Inferior parietal cortex (tissue), 1 donor: ENCODE data around the gene CTNNB1.

Experiments
- DNase-seq: peaks from one replicate; pipeline ENCODE4 v3.0.0-alpha.2; 2016; ENCODE audit errors: extremely low spot score

CTNNB1 gene

DNA sequence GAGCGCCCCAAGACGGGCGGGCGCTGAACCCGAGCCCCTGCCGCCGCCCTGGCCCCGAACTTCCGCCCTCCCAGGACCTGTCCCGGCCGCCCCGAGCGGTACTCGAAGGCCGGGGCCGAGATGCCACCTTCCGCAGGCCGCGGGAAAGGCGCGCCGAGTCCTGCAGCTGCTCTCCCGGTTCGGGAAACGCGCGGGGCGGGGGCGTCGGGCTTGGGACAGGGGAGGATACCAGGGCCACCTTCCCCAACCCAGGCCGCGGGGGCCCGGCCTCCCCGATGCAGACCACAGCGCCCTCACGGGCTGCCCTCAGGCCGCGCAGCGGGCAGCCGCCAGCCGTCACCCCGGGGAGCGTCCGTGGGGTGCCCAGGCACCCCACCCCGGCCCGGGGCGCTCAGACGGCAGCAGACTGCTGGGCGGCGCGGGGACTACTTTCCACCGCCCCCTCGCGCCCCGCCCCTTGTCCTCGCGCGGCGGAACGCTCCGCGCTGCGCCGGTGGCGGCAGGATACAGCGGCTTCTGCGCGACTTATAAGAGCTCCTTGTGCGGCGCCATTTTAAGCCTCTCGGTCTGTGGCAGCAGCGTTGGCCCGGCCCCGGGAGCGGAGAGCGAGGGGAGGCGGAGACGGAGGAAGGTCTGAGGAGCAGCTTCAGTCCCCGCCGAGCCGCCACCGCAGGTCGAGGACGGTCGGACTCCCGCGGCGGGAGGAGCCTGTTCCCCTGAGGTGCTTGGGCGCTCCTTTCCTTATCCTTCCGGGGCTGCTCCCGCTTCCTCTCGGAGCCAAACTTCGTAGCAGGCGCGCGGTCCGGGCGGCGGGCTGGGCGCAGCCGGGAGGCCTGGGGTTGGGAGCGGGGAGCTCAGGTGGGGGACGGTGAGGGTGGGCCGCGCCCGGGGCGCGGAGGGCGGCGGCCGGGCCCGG is at the start of gene CTNNB1:
CTNNB1 (plus strand) TSS at position 556 of the 916 bp plus-strand sequence. CDS start 24,564 bp downstream, outside the sequence.
- DNase-seq: peak; percentile 94

- no peak for DNase-seq
These were observed 43.5 kb upstream of the CTNNB1 start for GRCh38 chr3:41155834-41156233.

DNA sequence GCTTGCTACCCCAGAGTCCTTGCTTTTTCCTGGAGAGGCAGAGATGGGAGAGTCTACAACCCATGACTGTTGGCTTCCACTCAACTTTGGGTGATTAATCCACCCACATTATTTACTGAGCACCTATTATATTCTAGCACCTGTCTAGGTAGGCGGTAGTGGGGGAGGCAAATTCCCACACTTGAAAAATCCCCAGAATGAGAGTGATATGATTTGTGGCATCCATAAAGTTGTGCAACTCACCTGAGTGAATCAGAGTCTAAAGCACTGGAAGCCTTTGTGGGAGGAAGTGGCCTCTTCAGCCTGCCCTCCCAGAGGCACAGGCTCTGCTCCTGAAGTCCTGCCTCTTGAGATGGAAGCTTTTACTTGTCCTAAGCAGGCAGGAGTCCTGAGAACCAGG is 40.4 kb upstream of the CTNNB1 start:
- no peak for DNase-seq

DNA sequence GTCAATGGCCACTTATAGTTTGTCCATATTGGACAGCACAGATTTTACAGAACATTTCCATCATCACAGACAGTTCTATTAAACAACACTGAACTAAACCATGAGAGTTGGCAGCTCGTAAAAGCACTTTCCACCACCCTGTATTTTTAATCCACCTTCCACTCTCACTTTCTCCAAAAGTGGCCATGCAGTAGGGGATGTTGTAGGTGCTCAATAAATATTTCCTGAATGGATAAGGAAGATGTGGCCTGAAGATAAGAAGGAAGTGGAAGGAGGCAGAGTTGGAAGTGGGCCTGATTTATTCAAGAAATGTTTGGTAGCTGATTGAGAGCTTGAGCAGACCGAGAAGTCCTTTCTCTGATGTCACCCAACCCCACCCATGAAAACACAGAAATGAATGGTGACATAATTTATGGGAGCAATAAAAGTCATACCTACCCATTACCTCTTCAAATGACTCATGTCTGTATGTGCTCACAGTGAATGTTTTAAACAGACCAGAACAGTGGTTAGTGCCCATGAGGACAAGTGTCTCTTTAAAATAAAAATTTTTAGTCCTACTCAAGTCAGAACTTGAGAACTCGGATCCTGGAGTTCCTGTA is 39.6 kb upstream of the CTNNB1 start:
- DNase-seq: no peak

GRCh38 chr3:41162541-41162940 is 36.8 kb upstream of the CTNNB1 start:
- DNase-seq: no peak

DNA sequence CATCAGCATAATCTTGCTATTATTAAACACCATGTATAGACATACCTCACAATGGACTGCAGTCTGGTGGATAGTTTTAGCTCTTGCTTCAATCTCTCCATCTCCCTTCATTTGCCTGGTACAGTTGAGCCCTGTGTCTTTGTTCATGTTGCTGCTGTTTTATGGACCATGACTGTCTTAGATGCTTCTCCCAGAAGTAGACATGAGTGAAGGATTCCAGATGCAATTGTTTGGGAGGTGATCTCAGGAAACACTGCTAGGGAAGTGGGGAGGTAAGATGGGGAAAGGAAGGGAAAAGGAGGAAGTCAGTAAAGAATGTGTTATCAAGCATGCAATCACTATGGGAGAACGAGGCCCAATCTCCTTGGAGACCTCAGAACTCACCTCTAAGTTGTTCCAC is 36.3 kb upstream of the CTNNB1 start:
- DNase-seq: no peak

- no peak for DNase-seq
These were observed 35.9 kb upstream of the CTNNB1 start for GRCh38 chr3:41163421-41163820.

DNA sequence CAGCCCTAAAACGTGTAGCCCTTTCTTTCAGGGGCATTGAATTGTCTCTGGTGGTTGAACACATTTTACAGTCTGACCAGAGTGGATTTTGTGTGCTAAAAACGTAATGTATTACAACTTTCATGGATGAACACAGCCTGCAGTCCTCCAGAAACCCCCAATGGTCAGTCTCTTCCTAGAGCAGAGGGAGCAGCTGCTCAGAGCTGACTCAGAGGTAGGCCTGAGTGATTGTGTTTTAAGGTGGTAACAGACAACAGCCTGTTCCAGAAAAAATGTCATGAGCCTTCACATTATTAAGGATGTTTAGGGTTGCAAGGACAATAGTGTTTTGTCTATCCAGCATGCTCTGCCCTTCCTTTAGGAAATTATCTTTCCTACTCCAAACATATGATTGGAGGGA is 34.5 kb upstream of the CTNNB1 start:
- DNase-seq: no peak

DNA sequence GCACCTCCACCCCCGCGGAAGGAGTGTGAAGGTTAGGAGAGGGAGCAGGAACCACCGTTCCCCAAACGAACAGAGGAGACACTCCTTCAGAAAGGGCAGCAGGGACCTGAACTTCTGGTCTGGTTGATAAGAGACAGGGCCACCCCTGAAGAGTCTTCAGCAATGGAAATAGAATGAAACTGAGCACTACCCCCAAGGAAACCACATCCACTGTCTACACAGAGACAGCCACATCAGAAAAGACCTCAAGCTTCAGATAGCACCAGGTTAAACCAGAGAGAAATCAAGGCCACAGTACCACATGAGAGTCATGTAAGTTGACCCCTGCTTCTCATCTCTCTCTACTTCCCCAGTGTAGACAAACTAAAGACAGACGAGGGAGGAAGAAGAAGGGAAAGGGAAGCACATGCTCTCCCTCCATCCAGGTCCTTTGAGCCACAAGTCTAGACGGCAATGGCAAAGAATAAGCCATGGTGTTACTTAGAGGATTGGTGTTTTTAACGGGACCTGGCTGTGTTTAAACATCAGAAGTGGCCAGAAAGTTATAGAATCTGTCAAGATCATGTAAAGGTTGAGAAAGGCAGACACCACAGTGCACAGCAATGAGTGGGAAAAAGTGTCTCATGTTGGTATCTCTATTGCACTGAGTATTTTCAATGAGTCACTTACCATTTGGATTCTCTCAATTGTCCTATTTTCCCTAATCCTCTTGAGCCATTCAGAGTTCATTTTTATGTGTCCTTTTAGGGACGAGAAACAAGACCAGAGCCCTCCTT is 31.4 kb upstream of the CTNNB1 start:
- no peak for DNase-seq

- DNase-seq: no peak
These were observed 30.3 kb upstream of the CTNNB1 start for GRCh38 chr3:41169023-41169422.

DNA sequence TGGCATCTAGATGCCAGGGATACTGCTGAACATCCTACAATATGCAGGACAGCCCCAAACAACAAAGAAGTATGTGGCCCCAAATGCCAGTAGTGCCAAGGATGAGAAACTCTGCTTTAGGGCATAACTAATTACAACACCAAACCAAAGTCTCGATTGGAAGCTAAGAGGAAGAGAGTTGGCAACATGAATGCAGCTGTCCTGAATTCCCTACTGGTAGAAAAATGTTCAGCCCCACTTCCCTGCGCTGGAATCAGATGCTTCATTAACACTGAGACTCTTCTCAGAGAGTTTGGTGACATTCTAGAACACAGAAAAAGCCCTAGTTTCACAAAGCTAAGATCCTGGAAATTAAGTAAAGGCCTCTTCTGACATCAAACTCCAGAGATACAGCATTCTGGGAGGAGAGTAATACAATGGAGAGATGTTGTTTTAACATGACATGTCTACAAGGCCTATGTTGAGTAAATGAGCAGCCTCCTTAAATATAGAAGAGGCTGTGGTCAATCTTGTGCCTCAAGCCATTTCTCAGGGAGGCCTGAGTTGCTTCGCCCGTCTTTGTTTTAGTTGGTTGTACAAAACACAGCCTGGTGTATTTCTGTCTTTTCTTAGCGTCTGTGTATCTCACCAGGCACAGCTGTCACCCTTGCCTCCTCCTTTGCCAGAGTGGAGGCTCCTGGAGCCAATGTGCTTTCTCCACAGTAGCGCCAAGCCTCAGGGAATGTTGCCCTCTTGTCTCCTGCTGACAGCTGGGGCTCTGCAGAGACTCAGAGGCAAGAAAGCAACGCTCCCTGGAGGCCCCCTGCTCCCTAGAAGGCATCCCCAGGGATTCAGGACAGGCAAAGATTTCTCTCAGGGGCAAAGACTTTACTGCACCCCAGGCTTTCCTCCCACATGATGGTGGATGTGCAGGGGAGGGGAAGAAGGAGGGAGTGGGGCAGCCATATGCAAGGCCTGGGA is 25.1 kb upstream of the CTNNB1 start:
- DNase-seq: no peak

- DNase-seq: no peak
These were observed 23.9 kb upstream of the CTNNB1 start for GRCh38 chr3:41175365-41175764.

DNA sequence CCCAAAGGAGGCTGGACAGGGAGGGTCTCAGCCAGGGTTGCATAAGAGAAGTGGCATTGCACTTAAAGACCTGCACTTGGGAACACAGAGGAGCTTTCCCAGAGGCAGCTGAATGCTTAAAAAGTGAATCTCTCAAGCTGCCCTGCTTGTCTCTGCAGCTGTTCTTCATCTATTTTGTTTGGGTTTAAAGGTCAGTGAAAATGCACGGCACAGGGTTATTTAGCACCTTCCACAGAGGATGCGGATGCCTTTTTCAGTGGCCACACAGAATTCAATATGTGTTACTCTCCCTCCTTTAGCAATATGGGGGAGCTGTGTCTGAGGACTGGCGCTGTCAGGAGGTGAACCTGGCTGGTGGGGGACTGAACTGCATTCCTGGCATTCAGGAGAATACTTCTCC is 22.7 kb upstream of the CTNNB1 start:
- DNase-seq: no peak

DNA sequence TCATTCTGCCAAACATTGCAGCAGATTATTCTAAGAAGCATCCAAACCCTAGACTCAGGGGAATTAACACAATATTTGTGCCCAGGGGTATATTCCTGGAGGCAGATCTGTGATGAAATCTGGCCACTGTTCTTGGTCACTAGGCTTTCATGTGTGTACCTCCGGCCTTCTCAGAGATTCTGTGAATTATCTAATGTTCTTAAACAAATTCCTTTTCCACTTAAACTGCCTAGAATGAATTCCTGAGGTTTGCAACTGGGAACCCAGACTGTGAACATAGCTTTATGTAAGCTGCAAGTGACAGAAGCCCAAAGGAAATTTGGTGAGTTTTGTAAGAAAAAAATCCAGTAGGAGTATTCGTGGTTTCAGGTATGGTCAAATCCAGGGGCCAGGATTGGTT is 20.7 kb upstream of the CTNNB1 start:
- no peak for DNase-seq

GRCh38 chr3:41180396-41180795 is 18.9 kb upstream of the CTNNB1 start:
- DNase-seq: no peak

- no peak for DNase-seq
These were observed 16.7 kb upstream of the CTNNB1 start for GRCh38 chr3:41182504-41183059.

DNA sequence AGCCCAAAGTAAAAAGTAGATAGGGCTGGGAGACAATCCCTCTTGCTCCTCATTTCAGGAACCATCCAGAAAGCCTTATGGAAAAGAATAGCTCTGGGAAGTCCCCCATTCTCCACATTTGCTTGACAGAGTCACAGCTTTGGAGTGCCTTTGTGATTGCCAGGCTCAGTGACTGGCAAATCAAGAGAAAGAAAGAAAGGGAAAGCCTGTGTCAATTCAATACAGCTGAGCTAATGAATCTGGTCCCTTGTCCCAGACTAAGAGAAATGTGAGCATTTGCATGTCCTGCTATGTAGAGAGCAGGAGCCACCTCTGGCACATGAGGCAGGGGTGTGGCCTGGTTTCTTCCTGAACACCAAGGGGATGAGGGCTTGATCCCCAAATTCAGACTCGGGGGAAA is 14.9 kb upstream of the CTNNB1 start:
- DNase-seq: no peak

DNA sequence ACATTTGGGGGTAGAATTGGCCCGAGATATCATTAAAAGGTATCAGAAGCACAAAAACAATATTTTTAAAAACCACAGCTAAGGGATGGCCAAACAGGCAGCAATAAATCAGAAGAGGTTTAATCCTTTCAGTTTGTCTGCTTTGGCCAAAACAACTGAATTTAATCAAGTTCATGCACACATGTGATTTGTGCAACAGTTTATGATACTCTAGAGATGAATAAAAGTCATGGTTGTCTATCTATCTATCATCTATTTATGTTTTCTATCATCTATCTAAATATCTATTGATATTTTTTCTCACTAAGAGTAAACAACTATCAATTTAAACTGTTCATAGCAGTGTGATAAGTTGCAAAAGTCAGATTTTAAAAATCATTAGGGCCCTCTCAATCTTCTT is 13.0 kb upstream of the CTNNB1 start:
- DNase-seq: no peak

GRCh38 chr3:41188306-41188705 is 11.0 kb upstream of the CTNNB1 start:
- DNase-seq: no peak

DNA sequence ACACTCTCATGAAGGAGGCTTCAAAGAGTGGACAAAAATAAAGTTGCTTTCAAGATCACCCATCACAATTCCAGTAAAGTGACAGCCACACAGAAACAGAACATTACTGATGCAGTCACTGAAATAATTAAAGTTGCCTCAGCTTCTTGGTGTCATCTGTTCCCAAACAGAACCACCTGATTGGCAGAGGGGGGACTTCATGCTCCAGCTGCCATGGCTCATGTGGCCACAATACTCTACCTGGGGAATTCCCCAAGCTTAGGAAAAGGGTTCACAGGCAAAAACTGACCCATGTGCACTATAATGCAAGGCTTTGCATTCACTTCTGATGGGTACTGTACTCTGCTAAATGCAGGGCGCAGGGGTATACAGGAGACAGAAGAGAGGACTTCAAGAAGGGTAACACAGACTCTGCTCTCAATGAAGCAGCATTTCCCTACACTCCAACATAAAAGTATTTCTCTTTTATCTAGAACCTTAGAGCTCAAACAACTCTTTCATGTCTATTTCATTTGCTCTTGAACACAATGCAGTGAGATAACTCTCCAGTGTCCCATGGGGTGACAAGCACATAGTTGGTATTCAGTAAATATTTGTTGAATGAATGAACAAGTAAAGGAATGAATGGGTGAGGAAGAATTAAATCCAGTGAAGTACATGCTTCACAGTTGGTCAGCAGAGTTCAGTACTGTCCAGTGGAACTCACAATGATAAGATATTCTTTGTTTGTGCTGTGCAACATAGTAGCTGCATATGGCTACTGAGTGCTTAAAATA is 8.6 kb upstream of the CTNNB1 start:
- DNase-seq: no peak
